Left lung (tissue), 10 donors: ENCODE results near the gene NGRN. TPM values are rescaled to one million over a fixed set of nuclear protein-coding genes. Genes with fewer than 3 reads are reported as not detected.
A peak's percentile ranks its signal among the peaks of the same experiment; 100 is the strongest.

Source experiments
- ATAC-seq: fragments of 200-7000 bp; cut with Tn5 transposase; one replicate; pipeline ENCODE4 v1.9.1; 2020; ENCODE audit warnings: moderate library complexity
- DNase-seq, 4 donors: peaks; one replicate each; pipeline ENCODE4 v3.0.0-alpha.2; 2013 to 2020
- H3K27ac ChIP-seq, 2 donors: fragments of 200-600 bp; sonication (generic) in 1 of 2; one replicate each; pipeline versions ENCODE4 v1.5.0 to v1.8.0; 2020 to 2021
- H3K27me3 ChIP-seq, 2 donors: fragments of 200-600 bp; sonication (generic) in 1 of 2; one replicate each; pipeline versions ENCODE4 v1.5.0 to v1.8.0; 2020 to 2021
- H3K36me3 ChIP-seq, 2 donors: fragments of 200-600 bp; sonication (generic) in 1 of 2; one replicate each; pipeline versions ENCODE4 v1.5.0 to v1.8.0; 2020 to 2021
- H3K4me1 ChIP-seq, 2 donors: fragments of 200-600 bp; one replicate each; pipeline ENCODE4 v1.8.0; 2021
- H3K4me3 ChIP-seq, 2 donors: fragments of 200-600 bp; sonication (generic) in 1 of 2; one replicate each; pipeline versions ENCODE4 v1.5.0 to v1.8.0; 2020 to 2021; ENCODE audit warnings: mild to moderate bottlenecking in 1 of 2
- H3K9me3 ChIP-seq, 2 donors: fragments of 200-600 bp; sonication (generic) in 1 of 2; one replicate each; pipeline versions ENCODE4 v1.5.0 to v1.8.0; 2020 to 2021
- intact Hi-C, 2 donors: fragments of 100-400 bp; cut with DNase I; formaldehyde crosslinking; loops; one replicate each; pipeline versions ENCODE4 v1.11.2 to v1.14.2; 2022
- polyA plus RNA-seq, 6 donors: library from polyadenylated mRNA; unstranded; fragments of 120-200 nt; gene quantifications; one replicate each; pipeline ENCODE4 v1.2.1, GENCODE V29; 2013; ENCODE audit not compliant: insufficient read length in 6 of 6
- total RNA-seq, 2 donors: library from RNA; stranded (reverse); fragmentation: NEBNext Ultra II Directional; extraction: Animal tissue kit (Norgen Biotek cat#: 25700); gene quantifications; one replicate each; pipeline ENCODE4 v1.2.1, GENCODE V29; 2021
- TF ChIP-seq, protein P1 (sequence below), 2 donors: fragments of 200-600 bp; sonication (generic) in 1 of 2; IDR thresholded peaks; one replicate each; pipeline versions ENCODE4 v1.5.0 to v1.8.0; 2021; ENCODE audit warnings: antibody characterized with exemption in 2 of 2
- donor health status: DM: no; HTN: yes; CAD: no.
- donor health status: DM: no; HTN: no; CAD: no.

The NGRN gene
- total and polyA plus RNA-seq, 8 donors: 73.1 to 121 (median 109) TPM

DNA sequence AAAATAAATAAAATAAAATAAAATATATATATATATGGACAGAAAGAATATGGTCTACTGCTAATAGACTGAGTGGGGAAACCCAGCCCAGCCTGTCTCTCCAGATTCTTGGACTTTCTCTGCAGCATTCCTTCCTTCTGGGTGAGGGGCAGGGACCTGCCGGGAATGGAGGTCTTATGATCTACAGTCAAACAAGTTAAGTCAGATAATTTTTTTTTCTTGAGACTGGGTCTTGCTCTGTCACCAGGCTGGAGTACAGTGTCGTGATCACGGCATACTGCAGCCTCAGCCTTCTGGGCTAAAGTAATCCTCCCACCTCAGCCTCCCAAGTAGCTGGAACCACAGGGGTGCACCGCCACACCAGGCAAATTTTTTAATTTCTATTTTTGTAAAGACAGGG lies 53.1 kb downstream of the NGRN start:
- Histone ChIP-seq H3K27ac (no peak overlapping the region), H3K4me3 (no peak overlapping the region), H3K36me3 (no peaks in the 10 kb centered on the region), H3K27me3 (no peaks in the 10 kb centered on the region), H3K9me3 (no peaks in the 10 kb centered on the region), H3K4me1 (peaks cover 5 to 23% of the 10 kb centered on the region in 2 donors)
- intact Hi-C loops: no loop called here
- TF ChIP-seq, protein P1, sequence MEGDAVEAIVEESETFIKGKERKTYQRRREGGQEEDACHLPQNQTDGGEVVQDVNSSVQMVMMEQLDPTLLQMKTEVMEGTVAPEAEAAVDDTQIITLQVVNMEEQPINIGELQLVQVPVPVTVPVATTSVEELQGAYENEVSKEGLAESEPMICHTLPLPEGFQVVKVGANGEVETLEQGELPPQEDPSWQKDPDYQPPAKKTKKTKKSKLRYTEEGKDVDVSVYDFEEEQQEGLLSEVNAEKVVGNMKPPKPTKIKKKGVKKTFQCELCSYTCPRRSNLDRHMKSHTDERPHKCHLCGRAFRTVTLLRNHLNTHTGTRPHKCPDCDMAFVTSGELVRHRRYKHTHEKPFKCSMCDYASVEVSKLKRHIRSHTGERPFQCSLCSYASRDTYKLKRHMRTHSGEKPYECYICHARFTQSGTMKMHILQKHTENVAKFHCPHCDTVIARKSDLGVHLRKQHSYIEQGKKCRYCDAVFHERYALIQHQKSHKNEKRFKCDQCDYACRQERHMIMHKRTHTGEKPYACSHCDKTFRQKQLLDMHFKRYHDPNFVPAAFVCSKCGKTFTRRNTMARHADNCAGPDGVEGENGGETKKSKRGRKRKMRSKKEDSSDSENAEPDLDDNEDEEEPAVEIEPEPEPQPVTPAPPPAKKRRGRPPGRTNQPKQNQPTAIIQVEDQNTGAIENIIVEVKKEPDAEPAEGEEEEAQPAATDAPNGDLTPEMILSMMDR (IDR thresholded peaks at IDR 0.05): no peak
- DNase-seq (no peak), ATAC-seq (no peak)

DNA sequence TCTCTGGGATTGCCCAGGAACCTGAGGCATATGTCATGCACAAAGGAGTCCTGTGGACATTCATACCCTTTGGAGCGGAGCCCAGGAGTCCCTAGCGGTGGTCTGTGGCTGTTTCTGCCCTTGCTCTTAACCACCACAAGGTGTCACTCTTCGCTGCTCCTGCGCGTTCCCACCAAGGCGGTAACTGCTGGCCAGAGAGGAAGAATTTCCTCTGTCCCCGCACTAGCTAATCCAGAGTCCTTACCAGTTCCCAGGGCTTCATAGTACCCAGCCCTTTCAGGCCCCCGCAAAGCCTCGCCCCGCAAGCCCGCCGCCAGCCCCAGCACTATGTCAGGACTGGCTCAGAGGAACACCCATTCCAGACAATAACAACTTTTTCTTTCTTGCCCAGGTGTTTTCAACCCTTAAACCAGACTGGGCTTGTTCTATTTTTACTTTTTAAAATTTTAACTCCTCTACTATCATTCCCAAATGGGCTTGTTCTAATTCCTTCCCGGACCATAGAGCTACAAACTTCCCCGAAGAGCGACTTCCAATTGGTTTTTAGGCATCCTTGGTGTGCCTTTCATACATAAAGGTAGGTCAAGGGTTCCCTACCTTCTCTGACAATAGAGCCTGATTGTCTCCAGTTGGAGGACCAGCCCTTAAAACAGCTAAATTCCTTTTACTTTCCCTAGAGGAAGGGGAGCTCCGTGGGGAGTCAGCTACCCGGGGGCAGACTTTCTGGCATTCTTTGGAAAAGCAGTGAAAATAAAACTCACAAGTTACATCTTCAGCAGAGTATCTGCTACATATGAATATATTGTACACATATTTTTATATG lies 54.8 kb downstream of the NGRN start:
- no peak overlapping the region for H3K4me3 ChIP-seq
- intact Hi-C loops: loop anchor here in 1 of 2 donors (5.0 kb wide), 1 partner anchor 162 kb away; no protein-coding TSS in a partner anchor
- DNase-seq (peak; percentile 83 to 93 (median 85)), ATAC-seq (peak; percentile 91)
- TF ChIP-seq, protein P1 (IDR thresholded peaks at IDR 0.05): peak; percentile 97 to 98
- H3K9me3 ChIP-seq: no peaks in the 10 kb centered on the region
- no peaks in the 10 kb centered on the region for H3K36me3 ChIP-seq
- no peak overlapping the region for H3K27ac ChIP-seq
- no peaks in the 10 kb centered on the region for H3K27me3 ChIP-seq
- peaks cover 5 to 19% of the 10 kb centered on the region in 2 donors for H3K4me1 ChIP-seq

DNA sequence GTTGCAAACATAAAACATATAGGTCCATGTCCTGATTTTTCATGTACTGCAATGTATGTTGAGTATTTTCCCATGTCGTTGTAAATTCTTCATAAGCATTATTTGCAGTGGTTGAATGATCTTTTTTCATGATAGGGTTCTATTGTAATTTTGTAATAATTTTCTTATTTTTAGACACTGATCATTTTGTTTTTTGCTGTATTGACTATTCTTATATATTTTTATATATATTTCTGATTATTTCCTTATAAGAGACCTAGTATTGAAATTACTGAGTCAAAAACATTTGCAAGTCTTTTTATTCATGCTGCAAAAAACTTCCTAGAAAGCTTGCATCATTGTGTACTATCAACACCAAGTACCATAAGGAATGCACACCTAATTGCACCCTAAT lies 55.4 kb downstream of the NGRN start:
- Histone ChIP-seq H3K9me3 (no peaks in the 10 kb centered on the region), H3K4me1 (peaks cover under 1 to 13% of the 10 kb centered on the region in 2 donors), H3K4me3 (no peak overlapping the region), H3K27ac (no peak overlapping the region), H3K27me3 (no peaks in the 10 kb centered on the region), H3K36me3 (no peaks in the 10 kb centered on the region)
- intact Hi-C loops: loop anchor here in 1 of 2 donors (5.0 kb wide), 1 partner anchor 161 kb away; no protein-coding TSS in a partner anchor
- ATAC-seq (no peak), DNase-seq (no peak)
- TF ChIP-seq, protein P1 (IDR thresholded peaks at IDR 0.05): no peak

Other genes with a start within 250 kb of the NGRN start
- gene IDH2, start 163.2 kb upstream of the NGRN start, total RNA-seq: 10 to 100 TPM; 92.7 to 95.3 TPM
- 100 to 1,000 TPM; 114 to 137 (median 125) TPM for gene IDH2, start 163.2 kb upstream of the NGRN start, polyA plus RNA-seq
- gene SEMA4B, start 64.3 kb upstream of the NGRN start, total RNA-seq: 10 to 100 TPM; 41.3 to 66.7 TPM
- 10 to 100 TPM; 22.8 to 30.6 (median 25.2) TPM for gene SEMA4B, start 64.3 kb upstream of the NGRN start, polyA plus RNA-seq
- 10 to 100 TPM; 76.2 to 84.6 TPM for gene CIB1, start 31.7 kb upstream of the NGRN start, total RNA-seq
- 10 to 100 TPM; 43.4 to 56.9 (median 50.0) TPM for gene CIB1, start 31.7 kb upstream of the NGRN start, polyA plus RNA-seq
- gene GDPGP1, start 31.5 kb upstream of the NGRN start, total RNA-seq: 1 to 10 TPM; 8.4 to 8.6 TPM
- gene GDPGP1, start 31.5 kb upstream of the NGRN start, polyA plus RNA-seq: 1 to 10 TPM; 3.4 to 4.7 (median 3.9) TPM
- under 1 TPM in 1 of 2 donors, not detected in 1; 0.26 TPM for gene TTLL13, start 16.1 kb upstream of the NGRN start, total RNA-seq
- under 1 TPM in 5 of 6 donors, not detected in 1; 0.13 to 0.81 (median 0.35) TPM for gene TTLL13, start 16.1 kb upstream of the NGRN start, polyA plus RNA-seq
- 1 to 10 TPM; 3.6 to 5.4 TPM for gene ZNF774, start 86.6 kb downstream of the NGRN start, total RNA-seq
- gene ZNF774, start 86.6 kb downstream of the NGRN start, polyA plus RNA-seq: 1 to 10 TPM; 5.1 to 6.6 (median 6.1) TPM
- gene IQGAP1, start 122.6 kb downstream of the NGRN start, total RNA-seq: 100 to 1,000 TPM; 257 to 296 TPM
- 100 to 1,000 TPM; 178 to 244 (median 214) TPM for gene IQGAP1, start 122.6 kb downstream of the NGRN start, polyA plus RNA-seq